Left ventricle myocardium inferior (tissue), 1 donor: ENCODE measurements around the gene MYO6. TPM values are rescaled to one million over a fixed set of nuclear protein-coding genes. Genes with fewer than 3 reads are reported as not detected.

ENCODE experiments used
- DNase-seq: peaks from one replicate; pipeline ENCODE4 v3.0.0-alpha.2; 2020
- H3K27ac ChIP-seq: fragments of 200-600 bp; replicated peaks from 2 replicates; pipeline ENCODE4 v1.8.0; 2021
- H3K27me3 ChIP-seq: fragments of 200-600 bp; 2 replicates; pipeline ENCODE4 v1.8.0; 2021; ENCODE audit warnings: low read depth
- H3K36me3 ChIP-seq: fragments of 200-600 bp; 2 replicates; pipeline ENCODE4 v1.8.0; 2021
- H3K4me1 ChIP-seq: fragments of 200-600 bp; 2 replicates; pipeline ENCODE4 v1.8.0; 2021
- H3K4me3 ChIP-seq: fragments of 200-600 bp; 2 replicates; pipeline ENCODE4 v1.8.0; 2021; ENCODE audit warnings: mild to moderate bottlenecking, moderate library complexity
- H3K9me3 ChIP-seq: fragments of 200-600 bp; replicated peaks from 2 replicates; pipeline ENCODE4 v1.8.0; 2021
- intact Hi-C: fragments of 100-400 bp; cut with micrococcal nuclease; formaldehyde crosslinking; loops from one replicate; pipeline ENCODE4 v1.11.0; 2022
- total RNA-seq: library from RNA; stranded (reverse); fragmentation: NEBNext Ultra II Directional; extraction: Animal tissue kit (Norgen Biotek cat#: 25700); gene quantifications from one replicate; pipeline ENCODE4 v1.2.1, GENCODE V29; 2021
- TF ChIP-seq, protein P1 (sequence below): fragments of 200-600 bp; IDR thresholded peaks from 2 replicates; pipeline ENCODE4 v1.8.0; 2021; ENCODE audit warnings: antibody characterized with exemption, mild to moderate bottlenecking, borderline replicate concordance
- donor health status: DM: no; HTN: yes; CAD: no; lungs with severe emphysema.

Gene MYO6
- total RNA-seq, 1 donor from 2014 or later: 5.0 TPM

- no peak for DNase-seq
- intact Hi-C loops: no loop called here
- Histone ChIP-seq H3K27ac (no peak overlapping the region), H3K4me1 (peaks cover 27% of the 10 kb centered on the region), H3K36me3 (no peaks in the 10 kb centered on the region), H3K4me3 (no peak overlapping the region), H3K9me3 (no peaks in the 10 kb centered on the region), H3K27me3 (no peaks in the 10 kb centered on the region)
- TF ChIP-seq, protein P1, sequence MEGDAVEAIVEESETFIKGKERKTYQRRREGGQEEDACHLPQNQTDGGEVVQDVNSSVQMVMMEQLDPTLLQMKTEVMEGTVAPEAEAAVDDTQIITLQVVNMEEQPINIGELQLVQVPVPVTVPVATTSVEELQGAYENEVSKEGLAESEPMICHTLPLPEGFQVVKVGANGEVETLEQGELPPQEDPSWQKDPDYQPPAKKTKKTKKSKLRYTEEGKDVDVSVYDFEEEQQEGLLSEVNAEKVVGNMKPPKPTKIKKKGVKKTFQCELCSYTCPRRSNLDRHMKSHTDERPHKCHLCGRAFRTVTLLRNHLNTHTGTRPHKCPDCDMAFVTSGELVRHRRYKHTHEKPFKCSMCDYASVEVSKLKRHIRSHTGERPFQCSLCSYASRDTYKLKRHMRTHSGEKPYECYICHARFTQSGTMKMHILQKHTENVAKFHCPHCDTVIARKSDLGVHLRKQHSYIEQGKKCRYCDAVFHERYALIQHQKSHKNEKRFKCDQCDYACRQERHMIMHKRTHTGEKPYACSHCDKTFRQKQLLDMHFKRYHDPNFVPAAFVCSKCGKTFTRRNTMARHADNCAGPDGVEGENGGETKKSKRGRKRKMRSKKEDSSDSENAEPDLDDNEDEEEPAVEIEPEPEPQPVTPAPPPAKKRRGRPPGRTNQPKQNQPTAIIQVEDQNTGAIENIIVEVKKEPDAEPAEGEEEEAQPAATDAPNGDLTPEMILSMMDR: no peak
Measured at GRCh38 chr6:75947935-75948334, 198.9 kb downstream of the MYO6 start.

DNA sequence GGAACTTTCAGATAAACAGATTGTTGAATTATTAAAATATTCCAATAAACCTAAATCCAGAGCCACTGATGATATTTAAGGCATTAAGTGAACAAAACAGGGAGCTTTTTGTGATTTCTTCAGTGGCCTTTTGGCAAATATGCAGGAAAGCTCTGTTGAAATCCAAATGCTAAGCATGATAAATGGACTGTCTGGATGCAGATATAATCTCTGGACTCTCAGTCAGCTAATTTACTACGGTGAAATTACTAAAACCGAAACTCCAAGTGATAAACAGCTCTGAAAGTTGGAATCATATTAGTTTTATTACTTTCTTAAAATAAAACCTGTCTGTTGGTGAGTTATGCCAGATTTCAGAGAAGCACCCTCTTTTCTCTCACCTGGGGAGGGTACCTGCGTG is 203.1 kb downstream of the MYO6 start:
- Histone ChIP-seq H3K36me3 (no peaks in the 10 kb centered on the region), H3K4me1 (peaks cover 27% of the 10 kb centered on the region), H3K9me3 (peaks cover 4% of the 10 kb centered on the region), H3K4me3 (no peak overlapping the region), H3K27ac (no peak overlapping the region), H3K27me3 (no peaks in the 10 kb centered on the region)
- DNase-seq: no peak
- intact Hi-C loops: no loop called here
- TF ChIP-seq, protein P1: no peak

- Histone ChIP-seq H3K36me3 (no peaks in the 10 kb centered on the region), H3K27me3 (peaks cover 5% of the 10 kb centered on the region), H3K27ac (no peak overlapping the region), H3K9me3 (peaks cover 8% of the 10 kb centered on the region), H3K4me1 (no peaks in the 10 kb centered on the region), H3K4me3 (no peak overlapping the region)
- TF ChIP-seq, protein P1: no peak
- intact Hi-C loops: no loop called here
- no peak for DNase-seq
Measured at GRCh38 chr6:75963569-75963968, 214.5 kb downstream of the MYO6 start.

- H3K27me3 ChIP-seq: no peaks in the 10 kb centered on the region
- no peaks in the 10 kb centered on the region for H3K4me1 ChIP-seq
- no peaks in the 10 kb centered on the region for H3K36me3 ChIP-seq
- DNase-seq: no peak
- H3K4me3 ChIP-seq: no peak overlapping the region
- no peak overlapping the region for H3K27ac ChIP-seq
- TF ChIP-seq, protein P1: no peak
- no peaks in the 10 kb centered on the region for H3K9me3 ChIP-seq
- intact Hi-C loops: no loop called here
Measured at GRCh38 chr6:75968143-75968542, 219.1 kb downstream of the MYO6 start.

Other genes starting within 250 kb of the MYO6 start
- gene SENP6, start 147.4 kb upstream of the MYO6 start, total RNA-seq: 54.2 TPM